ENCODE data around the gene NOTO.

- no peak for TF ChIP-seq CTCF (IDR thresholded peaks at IDR 0.05)
- no peak for TF ChIP-seq EP300 (IDR thresholded peaks at IDR 0.05)
- no peak for TF ChIP-seq POLR2AphosphoS5 (IDR thresholded peaks at IDR 0.05)
- TF ChIP-seq POLR2A (IDR thresholded peaks at IDR 0.05): no peak
These were observed 56.0 kb downstream of the NOTO start for GRCh38 chr2:73258186-73258912.

Data from upper lobe of left lung (tissue), 4 donors.